ENCODE measurements around the gene SULT6B1. TPM values are rescaled to one million over a fixed set of nuclear protein-coding genes. Genes with fewer than 3 reads are reported as not detected.

Gene SULT6B1
- polyA plus RNA-seq, 2 of the 4 experiments (the other 2 are of a cell fraction): not detected

GRCh38 chr2:37181726-37182684 lies 6.5 kb downstream of the SULT6B1 start:
- H3K4me2 ChIP-seq: no peak overlapping the region
- H3K27ac ChIP-seq: no peak overlapping the region
- no peak for TF ChIP-seq BHLHE40 (IDR thresholded peaks at IDR 0.05; ENCODE audit: low read depth, low read length)
- TF ChIP-seq KDM1A (IDR thresholded peaks at IDR 0.05; ENCODE audit: low read depth): no peak
- TF ChIP-seq EP300 (IDR thresholded peaks at IDR 0.05): no peak
- TF ChIP-seq HOXA7 (CRISPR knock-in tag; IDR thresholded peaks at IDR 0.05): no peak
- no peak for TF ChIP-seq NR3C1 (IDR thresholded peaks at IDR 0.05)
- no peak for TF ChIP-seq TFCP2L1 (CRISPR knock-in tag; IDR thresholded peaks at IDR 0.05)
- TF ChIP-seq RAD21 (conservative IDR thresholded peaks at IDR 0.05 in 1 of 2, IDR thresholded peaks at IDR 0.05 in 1 of 2): no peak
- TF ChIP-seq GATA3 (IDR thresholded peaks at IDR 0.05; ENCODE audit: borderline replicate concordance): no peak; the same call in 1 of the 2 replicates
- TF ChIP-seq JUN (IDR thresholded peaks at IDR 0.05): no peak
- no peak for TF ChIP-seq NPAS2 (CRISPR knock-in tag; IDR thresholded peaks at IDR 0.05; ENCODE audit: borderline replicate concordance)
- TF ChIP-seq ZSCAN20 (CRISPR knock-in tag; IDR thresholded peaks at IDR 0.05): no peak
- TF ChIP-seq MAX (IDR thresholded peaks at IDR 0.05): no peak

DNA sequence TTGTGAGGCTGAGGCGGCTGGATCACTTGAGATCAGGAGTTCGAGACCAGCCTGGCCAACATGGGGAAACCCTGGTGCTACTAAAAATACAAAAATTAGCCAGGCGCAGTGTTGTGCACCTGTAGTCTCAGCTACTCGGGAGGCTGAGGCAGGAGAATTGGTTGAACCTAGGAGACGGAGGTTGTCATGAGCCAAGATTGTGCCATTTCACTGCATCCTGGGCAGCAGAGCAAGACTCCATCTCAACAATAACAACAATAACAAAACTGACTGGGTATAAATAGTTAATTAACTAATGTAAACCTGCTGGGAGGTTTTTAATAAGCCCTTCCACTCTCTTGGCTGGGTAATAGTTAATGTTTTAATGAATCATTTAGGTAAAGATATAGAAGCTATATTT lies 7.8 kb downstream of the SULT6B1 start:
- no peak for FAIRE-seq
- DNase-seq (ENCODE audit: low read depth in 1 of 2, low spot score in 1 of 2): no peak
- no peak overlapping the region for H3K27ac ChIP-seq
- H3K4me2 ChIP-seq: no peak overlapping the region
- ChIA-PET CTCF (interaction anchor here (1.2 to 2.6 kb wide), 2 partner anchors 11 to 47 kb away, joined by 3 to 19 read pairs; no protein-coding TSS in a partner anchor), POLR2A (no interaction called here)
- 0 out of 3 replicates have a peak, but pooled peaks cover 3% of the 10 kb centered on the region for H3K4me1 ChIP-seq
- H3K4me3 ChIP-seq: no peak overlapping the region
- no peak for ATAC-seq
- no peaks in the 10 kb centered on the region for H3K9me3 ChIP-seq
- TF ChIP-seq BHLHE40 (IDR thresholded peaks at IDR 0.05; ENCODE audit: low read depth, low read length) (no peak), NR3C1 (IDR thresholded peaks at IDR 0.05) (no peak), TP53 (CRISPR knock-in tag; IDR thresholded peaks at IDR 0.05) (no peak), JUNB (IDR thresholded peaks at IDR 0.05) (no peak), FOXS1 (CRISPR knock-in tag; IDR thresholded peaks at IDR 0.05) (no peak), POLR2A (IDR thresholded peaks at IDR 0.05; ENCODE audit: low read length) (no peak), MAFK (IDR thresholded peaks at IDR 0.05; ENCODE audit: partially characterized antibody) (no peak), RARB (CRISPR knock-in tag; IDR thresholded peaks at IDR 0.05) (no peak), PHF8 (IDR thresholded peaks at IDR 0.05; ENCODE audit: borderline replicate concordance, low read depth) (no peak), MYC (IDR thresholded peaks at IDR 0.05; ENCODE audit: borderline replicate concordance, low read length) (no peak), SREBF2 (IDR thresholded peaks at IDR 0.05) (no peak), POLR2AphosphoS2 (conservative IDR thresholded peaks at IDR 0.05; ENCODE audit: low read length) (no peak), SMC3 (IDR thresholded peaks at IDR 0.05) (no peak), HOXB13 (CRISPR knock-in tag; IDR thresholded peaks at IDR 0.05; ENCODE audit: low read depth) (no peak), RAD21 (conservative IDR thresholded peaks at IDR 0.05 in 1 of 2, IDR thresholded peaks at IDR 0.05 in 1 of 2) (no peak), REST (IDR thresholded peaks at IDR 0.05) (no peak), EHF (CRISPR knock-in tag; IDR thresholded peaks at IDR 0.05) (no peak)
- TF ChIP-seq, protein P1, sequence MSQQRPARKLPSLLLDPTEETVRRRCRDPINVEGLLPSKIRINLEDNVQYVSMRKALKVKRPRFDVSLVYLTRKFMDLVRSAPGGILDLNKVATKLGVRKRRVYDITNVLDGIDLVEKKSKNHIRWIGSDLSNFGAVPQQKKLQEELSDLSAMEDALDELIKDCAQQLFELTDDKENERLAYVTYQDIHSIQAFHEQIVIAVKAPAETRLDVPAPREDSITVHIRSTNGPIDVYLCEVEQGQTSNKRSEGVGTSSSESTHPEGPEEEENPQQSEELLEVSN (IDR thresholded peaks at IDR 0.05; ENCODE audit: borderline replicate concordance, low read depth): no peak
- TF ChIP-seq, protein P2, sequence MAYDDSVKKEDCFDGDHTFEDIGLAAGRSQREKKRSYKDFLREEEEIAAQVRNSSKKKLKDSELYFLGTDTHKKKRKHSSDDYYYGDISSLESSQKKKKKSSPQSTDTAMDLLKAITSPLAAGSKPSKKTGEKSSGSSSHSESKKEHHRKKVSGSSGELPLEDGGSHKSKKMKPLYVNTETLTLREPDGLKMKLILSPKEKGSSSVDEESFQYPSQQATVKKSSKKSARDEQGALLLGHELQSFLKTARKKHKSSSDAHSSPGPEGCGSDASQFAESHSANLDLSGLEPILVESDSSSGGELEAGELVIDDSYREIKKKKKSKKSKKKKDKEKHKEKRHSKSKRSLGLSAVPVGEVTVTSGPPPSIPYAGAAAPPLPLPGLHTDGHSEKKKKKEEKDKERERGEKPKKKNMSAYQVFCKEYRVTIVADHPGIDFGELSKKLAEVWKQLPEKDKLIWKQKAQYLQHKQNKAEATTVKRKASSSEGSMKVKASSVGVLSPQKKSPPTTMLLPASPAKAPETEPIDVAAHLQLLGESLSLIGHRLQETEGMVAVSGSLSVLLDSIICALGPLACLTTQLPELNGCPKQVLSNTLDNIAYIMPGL (CRISPR knock-in tag; IDR thresholded peaks at IDR 0.05; ENCODE audit: borderline replicate concordance): no peak
- 83% methylated on average over 5 of the region's 5 CpGs for WGBS (ENCODE audit: missing lambda C conversion rate)

More at GRCh38 chr2:37181726-37182684, 6.5 kb downstream of the SULT6B1 start:
- Histone ChIP-seq H3K4me3 (no peak overlapping the region), H3K4me1 (0 out of 3 replicates have a peak, but pooled peaks cover 3% of the 10 kb centered on the region), H3K9me3 (no peaks in the 10 kb centered on the region)
- ATAC-seq (no peak; a peak in 1 of 6 replicates), DNase-seq (ENCODE audit: low read depth in 1 of 2, low spot score in 1 of 2) (no peak), FAIRE-seq (no peak)
- 72% methylated on average over 17 of the region's 17 CpGs for WGBS (ENCODE audit: missing lambda C conversion rate)
- ChIA-PET POLR2A (interaction anchor here (0.8 kb wide), 1 partner anchor 25 kb away, joined by 4 read pairs; the partner anchor contains the start of gene EIF2AK2), CTCF (interaction anchor here (1.0 to 2.6 kb wide), 2 partner anchors 13 to 26 kb away, joined by 3 to 19 read pairs; no protein-coding TSS in a partner anchor)

All from A549 (cell line).